ENCODE measurements around the gene OSBP2. TPM values are rescaled to one million over a fixed set of nuclear protein-coding genes. Genes with fewer than 3 reads are reported as not detected.
A peak's percentile ranks its signal among the peaks of the same experiment; 100 is the strongest.
"Not testable (repeated sequence)": the region's sequence is repeated elsewhere in the genome, so short reads cannot be mapped to it uniquely, and the experiment has no call there.

The OSBP2 gene
- total RNA-seq, 2 experiments from 2014 or later, result 0.58 to 0.72 TPM

GRCh38 chr22:30705710-30706651 is 11.3 kb downstream of the OSBP2 start:
- intact Hi-C loops (cut with micrococcal nuclease), result no loop called here
- peak overlapping the region; percentile 72 for H3K27ac Mint-ChIP-seq
- ATAC-seq (peak; percentile 80), DNase-seq (peak; percentile 48)
- H3K4me1 Mint-ChIP-seq (ENCODE audit: low read depth), result peaks cover 19% of the 10 kb centered on the region
- no peaks in the 10 kb centered on the region for H3K36me3 Mint-ChIP-seq (ENCODE audit: low read depth)
- peaks cover 2% of the 10 kb centered on the region for H3K27me3 Mint-ChIP-seq
- H3K9me3 Mint-ChIP-seq, result no peaks in the 10 kb centered on the region
- ChIA-PET CTCF (interaction anchor here (0.7 kb wide), 1 partner anchor 49 kb away, joined by 7 read pairs; no protein-coding TSS in a partner anchor), POLR2A (interaction anchor here (0.6 to 1.2 kb wide), 2 partner anchors 10 to 423 kb away, joined by 3 read pairs; no protein-coding TSS in a partner anchor)
- H3K4me3 Mint-ChIP-seq, result no peak overlapping the region
- TF ChIP-seq CTCF (IDR thresholded peaks at IDR 0.05), result no peak

GRCh38 chr22:30709980-30710379 is 15.3 kb downstream of the OSBP2 start:
- CTCF ChIA-PET; POLR2A ChIA-PET; H3K36me3 Mint-ChIP-seq (ENCODE audit: low read depth); H3K27me3 Mint-ChIP-seq; intact Hi-C loops (cut with micrococcal nuclease); H3K9me3 Mint-ChIP-seq; H3K4me3 Mint-ChIP-seq: not testable (repeated sequence)
- H3K4me1 Mint-ChIP-seq (ENCODE audit: low read depth), result peaks cover 19% of the 10 kb centered on the region
- ATAC-seq (peak; percentile 41), DNase-seq (peak; percentile 19)
- peak overlapping the region; percentile 16 for H3K27ac Mint-ChIP-seq

DNA sequence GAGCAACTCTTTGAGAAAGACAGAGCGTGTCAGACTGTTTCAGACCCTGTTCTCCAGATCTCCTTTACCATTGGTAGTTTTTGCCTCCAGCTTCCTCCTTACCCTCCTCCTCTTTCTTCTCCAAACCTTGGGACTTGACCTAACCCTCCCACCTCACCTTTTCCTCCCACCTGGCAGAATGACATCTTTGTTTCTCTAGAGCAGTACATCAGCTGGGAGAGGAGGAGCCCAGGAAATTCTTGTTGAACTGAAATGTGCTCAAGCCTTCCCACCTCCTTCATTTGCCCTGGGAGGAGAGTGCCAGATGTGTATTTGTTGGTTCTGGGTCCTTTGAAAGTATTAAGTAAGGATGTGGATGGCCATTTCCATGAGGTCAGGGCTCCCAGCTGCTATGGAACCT is 17.4 kb downstream of the OSBP2 start:
- no peak overlapping the region for H3K27ac Mint-ChIP-seq
- H3K9me3 Mint-ChIP-seq, result no peaks in the 10 kb centered on the region
- H3K4me3 Mint-ChIP-seq, result no peak overlapping the region
- ChIA-PET POLR2A (no interaction called here), CTCF (interaction anchor here (1.1 kb wide), 1 partner anchor 43 kb away, joined by 3 read pairs; no protein-coding TSS in a partner anchor)
- no peak for TF ChIP-seq CTCF (IDR thresholded peaks at IDR 0.05)
- DNase-seq, result no peak
- H3K36me3 Mint-ChIP-seq (ENCODE audit: low read depth), result no peaks in the 10 kb centered on the region
- ATAC-seq, result no peak
- no peaks in the 10 kb centered on the region for H3K27me3 Mint-ChIP-seq
- peaks cover 4% of the 10 kb centered on the region for H3K4me1 Mint-ChIP-seq (ENCODE audit: low read depth)
- intact Hi-C loops (cut with micrococcal nuclease), result no loop called here

GRCh38 chr22:30714062-30714461 is 19.4 kb downstream of the OSBP2 start:
- H3K4me1 Mint-ChIP-seq (ENCODE audit: low read depth), result peaks cover 4% of the 10 kb centered on the region
- H3K9me3 Mint-ChIP-seq, result no peaks in the 10 kb centered on the region
- ATAC-seq, result no peak
- no peak overlapping the region for H3K27ac Mint-ChIP-seq
- H3K27me3 Mint-ChIP-seq, result no peaks in the 10 kb centered on the region
- intact Hi-C loops (cut with micrococcal nuclease), result no loop called here
- CTCF ChIA-PET, result no interaction called here
- DNase-seq, result no peak
- no peaks in the 10 kb centered on the region for H3K36me3 Mint-ChIP-seq (ENCODE audit: low read depth)
- POLR2A ChIA-PET, result interaction anchor here (1.2 kb wide), 1 partner anchor 56 kb away, joined by 3 read pairs; no protein-coding TSS in a partner anchor
- no peak for TF ChIP-seq CTCF (IDR thresholded peaks at IDR 0.05)
- H3K4me3 Mint-ChIP-seq, result no peak overlapping the region

DNA sequence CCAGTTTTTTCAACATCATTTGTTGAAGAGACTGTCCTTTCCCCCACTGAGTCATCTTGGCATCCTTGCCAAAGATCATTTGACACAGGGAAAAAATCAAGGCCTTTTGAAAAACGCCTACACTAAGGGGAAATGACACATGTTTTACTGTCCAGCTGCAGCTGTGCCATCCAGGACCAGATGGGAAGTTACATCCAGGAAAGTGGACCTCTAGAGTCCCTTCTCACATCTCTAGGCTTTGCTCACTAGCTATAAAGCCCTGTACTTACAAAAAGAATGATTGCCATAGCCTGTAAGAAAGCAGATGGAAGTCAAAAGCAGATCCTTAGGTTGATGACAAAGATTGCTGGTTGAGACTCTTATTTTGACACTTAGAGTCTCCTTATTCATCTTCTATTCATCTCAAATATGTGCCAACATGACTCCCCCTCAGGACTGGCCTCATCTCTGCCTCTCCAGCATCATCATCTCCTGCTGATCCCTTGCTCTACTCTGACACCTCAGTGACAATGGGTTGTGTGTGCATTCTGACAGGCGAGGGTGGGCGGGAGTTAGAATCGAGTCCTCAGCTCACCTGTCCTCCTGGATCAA is 22.8 kb downstream of the OSBP2 start:
- no peaks in the 10 kb centered on the region for H3K9me3 Mint-ChIP-seq
- H3K36me3 Mint-ChIP-seq (ENCODE audit: low read depth), result no peaks in the 10 kb centered on the region
- H3K27ac Mint-ChIP-seq, result no peak overlapping the region
- ChIA-PET POLR2A (interaction anchor here (0.7 kb wide), 1 partner anchor 54 kb away, joined by 4 read pairs; no protein-coding TSS in a partner anchor), CTCF (no interaction called here)
- TF ChIP-seq CTCF (IDR thresholded peaks at IDR 0.05), result no peak
- DNase-seq (no peak), ATAC-seq (no peak)
- no peaks in the 10 kb centered on the region for H3K27me3 Mint-ChIP-seq
- H3K4me1 Mint-ChIP-seq (ENCODE audit: low read depth), result no peaks in the 10 kb centered on the region
- intact Hi-C loops (cut with micrococcal nuclease), result no loop called here
- no peak overlapping the region for H3K4me3 Mint-ChIP-seq

Data from activated CD8-positive, alpha-beta T cell treated with anti-CD3 and anti-CD28 coated beads for 36 hours (primary cell).